HG02642 (cell line): ENCODE data around the gene TBC1D19.
"Not testable (repeated sequence)": the region's sequence is repeated elsewhere in the genome, so short reads cannot be mapped to it uniquely, and the experiment has no call there.

ENCODE experiments used
- ATAC-seq: cut with Tn5 transposase; IDR thresholded peaks from one replicate; pipeline ENCODE4 v1.9.1; 2021; ENCODE audit warnings: mild to moderate bottlenecking; ENCODE audit not compliant: unreplicated experiment, poor library complexity

The TBC1D19 gene

DNA sequence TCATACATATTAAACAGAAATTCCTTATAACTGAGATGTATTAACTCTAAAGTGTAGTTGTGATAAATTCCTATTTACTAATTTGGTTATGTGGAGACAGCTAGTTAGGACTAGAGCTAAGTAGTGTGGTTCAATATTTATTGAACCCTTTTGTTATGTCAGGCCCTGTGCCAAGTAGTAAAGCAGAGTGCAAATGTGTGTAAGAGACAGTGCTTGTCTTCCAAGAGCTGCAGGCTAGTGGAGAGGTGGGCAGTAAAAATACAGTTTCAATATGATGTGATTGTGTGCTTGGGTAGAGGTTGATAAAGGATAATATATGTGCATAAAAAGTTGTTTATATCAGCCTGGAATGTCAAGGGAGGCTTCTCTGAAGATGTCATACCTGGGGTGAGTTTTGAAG, 80.0 kb downstream of the TBC1D19 start:
- no peak for ATAC-seq

DNA sequence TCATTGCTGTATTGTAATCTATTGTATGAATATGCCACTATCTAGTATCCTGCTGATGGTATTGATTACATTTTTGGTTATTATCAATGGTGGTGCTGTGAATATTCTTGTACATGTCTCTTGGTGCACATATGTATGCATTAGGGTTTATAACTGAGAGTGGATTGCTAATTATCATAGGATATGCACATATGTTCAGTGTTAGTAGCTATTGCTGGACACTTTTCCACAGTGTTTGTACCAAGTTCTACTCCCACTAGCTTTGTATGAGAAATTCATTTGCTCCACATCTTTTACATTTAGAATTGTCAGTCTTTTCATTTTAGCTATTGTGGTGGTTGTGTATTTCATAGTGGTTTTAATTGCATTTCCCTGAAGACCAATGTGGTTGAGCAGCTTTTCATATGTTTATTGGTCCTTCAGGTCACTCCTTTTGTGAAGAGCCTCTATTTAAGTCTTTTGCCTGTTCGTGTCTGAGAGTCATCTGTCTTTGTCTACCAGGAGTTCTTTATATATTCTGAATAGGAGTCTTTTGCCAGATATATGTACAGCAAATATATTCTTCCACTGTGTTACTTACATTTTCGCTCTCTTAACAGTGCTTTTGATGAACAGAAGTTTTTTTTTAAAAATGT, 87.1 kb downstream of the TBC1D19 start:
- no peak for ATAC-seq

DNA sequence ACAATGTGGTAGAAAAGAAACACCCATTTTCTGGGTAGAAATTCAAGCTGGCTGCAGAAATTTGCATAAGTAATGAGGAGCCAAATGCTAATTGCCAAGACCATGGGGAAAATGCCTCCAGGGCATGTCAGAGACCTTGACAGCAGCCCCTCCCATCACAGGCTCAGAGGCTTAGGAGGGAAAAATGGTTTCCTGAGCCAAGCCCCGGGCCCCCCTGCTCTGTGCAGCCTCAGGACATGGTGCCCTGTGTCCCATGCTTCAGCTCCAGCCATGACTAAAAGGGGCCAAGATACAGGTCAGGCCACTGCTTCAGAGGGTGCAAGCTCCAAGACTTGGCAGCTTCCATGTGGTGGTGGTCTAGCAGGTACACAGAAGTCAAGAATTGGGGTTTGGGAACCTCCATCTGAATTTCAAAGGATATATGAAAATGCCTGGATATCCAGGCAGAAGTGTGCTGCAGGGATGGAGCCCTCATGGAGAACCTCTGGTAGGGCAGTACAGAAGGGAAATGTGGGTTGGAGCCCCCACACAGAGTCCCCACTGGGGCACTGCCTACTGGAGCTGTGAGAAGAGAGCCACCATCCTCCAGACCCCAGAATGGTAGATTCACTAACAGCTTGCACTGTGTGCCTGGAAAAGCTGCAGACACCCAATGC, 95.3 kb downstream of the TBC1D19 start:
- not testable (repeated sequence) for ATAC-seq

DNA sequence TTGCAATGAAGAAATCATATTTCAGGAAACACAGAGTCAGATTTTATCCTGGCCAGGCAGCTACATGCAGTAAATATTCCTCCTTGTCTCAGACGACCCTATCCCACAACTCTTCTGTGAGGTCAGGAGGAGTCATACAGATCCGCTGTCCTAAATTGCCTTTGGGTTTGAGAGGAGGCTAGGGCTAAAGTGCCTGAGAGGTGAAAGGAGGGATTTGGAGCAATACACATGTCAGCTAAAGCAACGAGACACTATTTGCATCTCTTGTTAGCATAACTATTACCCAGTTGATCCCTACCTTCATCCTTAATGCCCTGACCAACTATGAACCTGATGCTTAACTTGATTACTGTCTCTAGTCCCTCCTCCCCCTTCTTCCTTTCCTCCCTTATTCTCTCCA, 98.6 kb downstream of the TBC1D19 start:
- ATAC-seq: no peak

DNA sequence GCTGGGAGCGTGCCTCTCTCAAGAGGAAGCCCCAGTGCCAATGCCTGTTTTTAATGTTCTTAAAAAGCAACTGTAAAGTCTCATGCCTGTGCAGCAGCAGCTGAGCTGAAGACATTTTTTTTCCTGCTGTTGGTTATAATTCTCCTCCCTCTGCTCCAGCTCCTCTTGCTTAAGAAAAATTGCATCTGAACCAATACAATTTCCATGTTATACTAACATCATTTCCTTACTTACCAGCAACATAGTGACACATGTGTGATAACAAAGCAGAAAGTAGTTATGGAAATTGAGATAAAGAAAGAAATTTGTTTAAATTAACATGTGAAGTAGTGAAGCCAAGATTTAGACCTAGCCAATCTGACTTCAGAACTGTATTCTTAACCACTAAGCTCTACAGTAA, 101.4 kb downstream of the TBC1D19 start:
- no peak for ATAC-seq

DNA sequence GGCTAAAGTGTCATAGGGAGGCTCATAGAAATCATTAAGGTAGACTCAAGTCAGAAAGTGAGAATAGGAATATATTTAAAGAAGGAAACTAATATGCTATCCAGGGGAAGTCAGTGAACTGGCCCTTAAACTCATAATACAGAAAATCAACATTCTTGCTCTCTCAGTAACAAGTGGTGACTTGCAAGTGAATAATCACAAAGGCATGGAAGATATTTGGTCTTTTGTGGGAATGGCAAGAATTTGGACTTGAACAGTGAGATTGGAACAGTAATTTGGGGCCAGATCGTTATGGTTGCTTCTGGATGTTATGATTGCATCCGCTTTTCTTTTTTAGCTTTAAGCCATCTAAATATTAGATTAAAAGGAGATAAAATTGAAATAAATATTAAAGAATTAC, 103.8 kb downstream of the TBC1D19 start:
- no peak for ATAC-seq

DNA sequence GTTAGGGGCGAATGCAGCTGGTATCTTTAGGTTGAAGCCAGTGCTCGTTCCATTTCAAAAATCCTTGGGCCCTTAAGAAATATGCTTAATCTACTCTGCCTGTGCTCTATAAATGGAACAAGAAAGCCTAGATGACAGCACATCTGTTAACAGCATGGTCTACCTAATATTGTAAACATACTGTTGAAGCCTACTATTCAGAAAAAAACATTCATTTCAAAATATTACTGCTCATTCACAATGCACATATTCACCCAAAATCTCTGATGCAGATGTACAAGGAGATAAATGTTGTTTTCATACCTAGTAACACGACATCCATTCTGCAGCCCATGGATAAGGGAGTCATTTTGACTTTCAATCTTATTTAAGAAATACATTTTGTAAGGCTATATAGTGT, 106.6 kb downstream of the TBC1D19 start:
- ATAC-seq: no peak

DNA sequence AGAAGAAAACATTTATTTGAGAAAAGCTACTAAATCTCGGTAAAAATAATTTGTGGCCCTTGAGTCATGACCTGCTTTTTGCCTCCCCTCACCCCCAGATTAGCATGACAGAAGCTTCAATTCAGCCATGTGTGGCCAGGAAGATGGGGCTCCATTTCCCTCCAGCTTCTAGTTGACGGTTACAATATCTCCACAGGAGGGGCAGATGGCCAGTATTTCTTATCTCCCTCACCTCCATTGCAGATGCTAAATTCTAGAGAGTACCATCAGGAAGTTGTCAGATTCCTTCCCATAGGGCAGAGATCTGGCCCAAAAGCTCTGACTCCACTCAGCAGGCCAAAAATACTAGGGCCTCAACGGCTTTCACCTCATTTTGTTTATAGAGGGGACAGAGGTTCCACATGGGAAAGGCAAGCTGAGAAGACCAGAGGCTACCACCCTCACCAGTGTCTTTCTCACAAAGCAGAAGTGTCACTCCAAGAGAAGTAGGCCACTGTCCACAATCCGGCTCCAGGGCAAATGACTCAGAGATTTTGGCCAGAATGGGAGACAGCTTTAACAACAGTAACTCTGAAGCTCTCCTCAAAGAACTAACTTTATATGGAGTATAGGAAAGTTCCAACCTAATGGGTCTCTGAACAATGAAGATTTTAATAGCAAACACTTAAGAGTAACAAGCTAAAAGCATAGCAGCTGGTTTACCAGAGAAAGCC, 108.3 kb downstream of the TBC1D19 start:
- no peak for ATAC-seq

DNA sequence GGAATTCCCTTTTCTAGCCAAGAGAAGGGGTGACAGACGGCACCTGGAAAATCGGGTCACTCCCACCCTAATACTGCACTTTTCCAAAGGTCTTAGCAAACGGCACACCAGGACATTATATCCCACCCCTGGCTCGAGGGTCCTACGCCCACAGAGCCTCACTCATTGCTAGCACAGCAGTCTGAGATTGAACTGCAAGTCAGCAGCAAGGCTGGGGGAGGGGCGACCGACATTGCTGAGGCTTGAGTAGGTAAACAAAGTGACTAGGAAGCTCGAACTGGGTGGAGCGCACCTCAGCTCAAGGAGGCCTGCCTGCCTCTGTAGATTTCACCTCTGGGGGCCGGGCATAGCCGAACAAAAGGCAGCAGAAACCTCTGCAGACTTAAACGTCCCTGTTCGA, 110.2 kb downstream of the TBC1D19 start:
- not testable (repeated sequence) for ATAC-seq

DNA sequence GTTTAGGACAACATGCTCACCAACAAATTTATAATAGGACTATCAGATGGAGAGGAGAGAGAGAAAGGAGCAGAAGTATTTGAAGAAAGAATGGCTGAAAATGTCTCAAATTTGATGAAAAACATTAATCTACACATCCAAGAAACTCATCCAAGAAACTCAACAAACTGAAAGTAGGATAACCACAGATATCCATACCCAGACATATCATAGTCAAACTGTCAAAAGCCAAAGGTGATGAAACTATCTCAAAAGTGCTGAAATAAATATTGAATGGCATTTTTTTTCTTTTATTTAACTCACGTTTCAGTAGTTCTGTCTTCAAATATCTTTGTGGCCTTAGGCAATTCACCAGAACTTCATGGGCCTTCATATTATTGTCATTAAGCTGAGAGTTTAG, 116.2 kb downstream of the TBC1D19 start:
- no peak for ATAC-seq

DNA sequence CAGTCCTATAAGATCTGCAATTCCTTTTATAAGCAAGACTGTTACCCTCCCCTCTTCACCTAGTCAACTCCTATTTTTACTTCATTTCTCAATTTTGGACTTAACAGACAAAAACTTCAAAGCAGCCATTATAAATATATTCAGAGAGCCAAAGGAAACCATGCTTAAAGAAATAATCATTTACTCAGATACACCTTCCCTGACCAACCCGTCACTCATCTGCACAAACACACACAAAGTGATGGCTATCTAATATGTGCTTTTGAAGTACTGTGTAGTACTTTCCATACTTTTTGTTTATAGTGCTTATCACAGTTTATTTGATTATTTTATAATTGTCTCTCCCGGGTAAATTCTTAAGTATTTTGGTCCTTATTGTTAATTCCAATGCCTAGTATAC, 117.2 kb downstream of the TBC1D19 start:
- ATAC-seq: no peak

DNA sequence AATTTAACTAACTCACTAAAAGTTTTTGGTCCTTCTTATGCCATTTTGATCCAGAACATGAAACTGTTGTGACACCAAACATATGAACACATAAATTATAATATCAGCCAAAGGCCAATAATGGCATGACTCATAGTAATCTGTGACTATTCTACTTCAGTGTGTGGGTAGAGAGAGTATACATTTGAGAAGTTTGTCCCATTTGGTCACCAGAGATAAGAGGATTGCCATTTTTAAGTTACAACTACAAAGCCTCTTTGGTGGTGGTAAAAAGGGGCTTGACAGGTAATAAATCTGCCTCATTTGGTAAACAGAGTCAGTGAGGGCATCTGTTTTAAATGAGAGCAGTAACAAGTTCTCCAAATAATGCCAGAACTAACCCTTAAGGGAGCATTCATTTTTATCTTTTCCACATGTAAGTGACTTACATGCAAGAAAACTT, 117.9 kb downstream of the TBC1D19 start:
- ATAC-seq: no peak

DNA sequence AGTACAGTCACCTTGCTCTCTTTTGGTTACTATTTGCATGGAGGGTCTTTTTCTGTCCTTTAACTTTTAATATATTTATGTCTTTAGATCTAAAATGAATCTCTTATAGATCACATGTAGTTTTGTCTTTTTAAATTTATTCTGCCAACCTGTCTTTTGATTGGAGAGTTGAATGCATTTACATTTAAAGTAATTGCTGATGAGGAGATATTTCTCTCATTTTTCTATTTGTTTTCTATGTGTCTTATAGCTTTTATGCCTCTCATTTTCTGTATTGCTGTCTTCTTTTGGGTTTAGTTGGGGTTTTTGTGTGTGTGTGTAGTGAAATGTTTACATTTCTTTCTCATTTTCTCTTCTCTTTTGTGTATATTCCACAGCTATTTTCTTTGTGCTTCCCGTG, 123.5 kb downstream of the TBC1D19 start:
- ATAC-seq: no peak

DNA sequence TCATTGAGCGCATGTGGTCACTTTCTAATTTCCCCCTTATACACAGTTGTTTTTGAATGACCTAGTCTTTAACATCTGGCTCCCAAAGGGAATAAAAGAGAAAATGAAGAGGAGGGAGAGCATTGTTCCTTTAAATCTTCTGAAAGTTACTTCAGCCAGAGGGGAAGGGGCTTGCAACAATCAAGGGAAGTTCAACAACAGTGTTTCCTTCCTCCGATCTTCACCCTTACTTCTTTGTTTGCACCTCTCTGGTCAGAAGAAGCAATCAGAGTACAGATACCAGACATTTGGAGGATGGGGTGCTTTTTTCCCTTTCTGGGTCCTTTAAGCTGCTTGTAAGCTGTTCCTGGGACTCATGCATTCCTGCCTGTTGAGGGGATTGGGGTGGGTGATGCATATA, 125.4 kb downstream of the TBC1D19 start:
- ATAC-seq: no peak

DNA sequence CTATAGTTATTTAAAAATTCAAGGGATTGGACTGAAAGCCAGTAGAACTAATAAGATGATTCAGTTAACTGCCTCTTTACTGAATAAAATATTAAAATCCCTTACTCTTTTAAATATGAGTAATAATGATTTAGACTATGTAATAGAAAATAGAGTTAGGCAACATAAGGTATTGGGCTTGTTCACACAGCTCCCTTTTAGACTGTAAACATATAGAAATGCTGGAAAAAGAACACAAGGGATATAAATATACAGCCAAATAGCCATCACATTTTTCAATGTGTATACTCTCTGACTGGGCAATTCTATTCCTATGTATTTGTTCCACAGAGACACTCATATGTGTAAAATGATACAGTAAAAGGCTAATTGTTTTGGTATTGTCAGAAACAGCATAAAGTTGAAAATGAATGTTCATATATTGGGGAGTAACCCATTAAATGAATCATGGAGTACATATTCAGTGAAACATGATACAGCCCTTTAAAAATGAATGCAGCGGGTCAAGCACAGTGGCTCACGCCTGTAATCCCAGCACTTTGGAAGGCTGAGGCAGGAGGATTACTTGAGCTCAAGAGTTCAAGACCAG, 129.8 kb downstream of the TBC1D19 start:
- no peak for ATAC-seq

DNA sequence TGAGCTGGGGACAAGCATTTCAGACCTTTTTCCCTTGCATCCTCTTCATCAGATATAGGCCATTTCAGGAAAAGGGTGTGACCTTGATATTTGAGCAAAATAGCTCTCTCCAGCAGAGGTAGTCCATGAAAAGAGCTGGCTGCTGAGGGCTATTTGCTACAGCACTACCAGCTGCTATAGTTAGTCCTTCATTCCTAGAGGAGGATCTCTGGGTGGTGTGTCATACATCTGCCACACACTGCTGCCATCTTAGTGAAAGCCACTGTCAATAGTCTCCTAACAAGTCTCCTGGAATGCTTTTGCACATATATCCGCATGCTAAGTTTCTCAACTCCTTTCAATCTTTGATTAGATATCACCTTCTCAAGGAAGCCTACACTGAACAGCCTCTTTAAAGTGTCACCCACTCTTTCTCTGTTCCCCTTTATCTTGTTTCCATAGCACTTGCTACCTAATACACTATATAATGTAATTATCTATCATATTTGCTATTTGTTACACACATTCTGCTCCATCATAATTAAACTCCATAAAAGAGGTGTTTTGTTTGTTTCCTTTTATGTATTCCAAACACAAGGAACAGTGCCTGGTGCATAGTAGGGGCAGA, 131.9 kb downstream of the TBC1D19 start:
- no peak for ATAC-seq

DNA sequence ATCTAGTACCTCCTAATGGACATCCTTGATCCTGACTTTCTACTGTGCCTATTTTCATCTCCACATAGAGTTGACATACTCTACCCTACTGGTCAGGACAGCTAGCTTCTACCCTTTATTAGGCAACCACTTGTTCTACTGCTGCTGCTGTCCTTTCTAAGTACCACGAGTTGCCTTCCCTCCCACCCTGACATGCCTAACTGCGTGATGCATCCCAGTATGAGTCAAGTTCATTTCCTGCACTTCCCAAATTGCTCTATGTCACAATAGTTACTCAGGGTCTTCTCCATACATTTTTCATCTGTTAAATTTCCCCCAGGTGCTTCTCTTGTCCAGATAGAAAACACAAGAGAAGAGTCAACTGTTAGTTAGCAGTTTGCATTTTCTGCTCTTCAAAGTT, 133.4 kb downstream of the TBC1D19 start:
- no peak for ATAC-seq

DNA sequence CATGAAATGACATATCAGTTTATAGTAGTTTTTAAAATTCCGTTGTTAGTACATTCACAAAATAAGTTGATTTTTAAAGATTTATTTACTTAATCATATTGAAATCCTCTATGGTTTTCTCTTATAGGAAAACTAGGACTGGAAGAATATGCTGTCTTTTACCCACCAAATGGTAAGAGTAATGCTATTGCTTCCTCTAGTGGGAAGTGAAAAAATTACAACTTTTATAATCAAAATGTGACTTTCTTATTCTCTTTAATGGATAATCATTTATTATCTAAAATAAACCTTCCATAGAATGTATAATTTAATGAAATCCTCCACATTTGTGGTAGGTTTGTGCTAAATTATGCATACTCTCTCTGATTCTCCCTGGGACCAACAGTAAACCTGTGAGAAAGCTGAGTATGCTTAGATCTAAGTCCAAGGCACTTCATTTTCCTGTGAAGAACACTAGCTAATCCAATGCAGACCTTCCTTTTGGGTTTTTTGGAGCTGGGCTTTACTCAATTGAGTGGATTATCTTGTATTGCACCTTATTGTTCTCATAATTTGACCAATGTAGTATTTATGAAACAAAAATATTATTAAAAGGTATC, 136.2 kb downstream of the TBC1D19 start:
- no peak for ATAC-seq

DNA sequence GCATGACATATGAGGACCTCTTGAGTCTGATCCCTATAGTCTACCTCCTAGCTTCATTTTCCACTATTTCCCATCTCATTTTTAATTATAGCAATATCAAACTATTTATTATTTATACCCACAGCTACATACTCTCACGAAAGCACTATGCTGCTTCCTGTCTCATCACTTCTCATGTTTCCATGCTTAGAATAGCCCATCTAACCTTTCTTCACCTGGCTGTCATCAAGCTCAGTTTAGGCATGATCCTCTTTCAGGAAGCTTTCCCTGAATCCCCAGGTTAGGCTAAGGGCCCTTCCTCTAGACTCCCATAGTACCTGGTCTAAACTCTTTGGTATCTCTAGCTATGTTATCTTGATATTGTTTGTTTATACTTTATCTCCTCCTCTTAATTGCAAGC, 137.8 kb downstream of the TBC1D19 start:
- ATAC-seq: no peak

DNA sequence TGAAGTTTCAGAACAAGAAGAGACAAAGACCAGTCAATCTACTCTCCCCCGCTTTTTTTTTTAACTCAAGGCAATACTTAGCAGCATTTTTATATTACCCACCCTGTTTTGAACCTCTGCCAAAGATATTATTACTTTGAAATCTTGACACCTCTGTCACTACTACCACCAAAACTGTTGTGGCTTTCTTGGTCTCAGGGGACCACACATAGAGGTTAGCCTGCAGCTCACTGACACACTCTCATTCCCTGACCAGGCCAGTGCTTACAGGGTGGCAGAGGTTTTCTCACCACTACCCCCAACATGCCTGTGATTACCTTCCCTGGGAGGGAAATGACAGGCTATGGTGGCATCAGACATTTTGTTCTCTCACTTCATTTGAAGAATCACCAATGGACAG, 139.3 kb downstream of the TBC1D19 start:
- peak; percentile 93 for ATAC-seq

DNA sequence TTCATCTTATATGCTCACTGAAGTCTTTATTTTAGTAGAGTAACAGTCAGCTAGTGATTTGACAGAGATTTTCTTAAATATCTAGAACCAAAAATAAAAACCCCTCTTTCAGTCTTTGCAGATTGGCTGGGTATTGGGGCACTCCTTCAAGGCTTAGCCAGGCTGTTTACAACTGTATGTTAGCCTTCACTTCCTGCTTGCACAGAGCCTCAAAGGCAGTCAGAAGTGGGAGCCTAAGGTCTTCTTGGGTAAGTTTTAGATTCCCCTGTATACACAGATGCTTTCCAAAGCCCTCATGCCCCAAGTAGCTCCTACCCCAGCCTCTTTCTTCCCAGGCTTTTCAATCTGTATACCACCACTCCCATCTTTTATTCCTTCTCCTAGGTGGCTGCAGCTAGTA, 140.7 kb downstream of the TBC1D19 start:
- ATAC-seq: no peak
